Upper lobe of left lung (tissue), 6 donors: ENCODE results near the gene MYO7A. TPM values are rescaled to one million over a fixed set of nuclear protein-coding genes. Genes with fewer than 3 reads are reported as not detected.

Experiments
- ATAC-seq, 2 donors: fragments of 200-7000 bp; cut with Tn5 transposase; one replicate each; pipeline ENCODE4 v1.9.1; 2022; ENCODE audit warnings: mild to moderate bottlenecking in 2 of 2, moderate library complexity in 2 of 2; ENCODE audit not compliant: low FRiP score in 2 of 2
- DNase-seq, 2 donors: peaks; one replicate each; pipeline ENCODE4 v3.0.0-alpha.2; 2019 to 2020
- H3K27ac ChIP-seq, 4 donors: fragments of 200-600 bp; sonication (generic); one replicate each; pipeline ENCODE4 v1.5.1; 2016 to 2019
- H3K27me3 ChIP-seq, 4 donors: fragments of 200-600 bp; sonication (generic); one replicate each; pipeline ENCODE4 v1.5.1; 2017 to 2019
- H3K36me3 ChIP-seq, 4 donors: fragments of 200-600 bp; sonication (generic); one replicate each; pipeline ENCODE4 v1.5.1; 2016 to 2019
- H3K4me1 ChIP-seq, 4 donors: fragments of 200-600 bp; sonication (generic); one replicate each; pipeline ENCODE4 v1.5.1; 2018 to 2019
- H3K4me3 ChIP-seq, 4 donors: fragments of 200-600 bp; sonication (generic); one replicate each; pipeline ENCODE4 v1.5.1; 2017 to 2019; ENCODE audit warnings: mild to moderate bottlenecking in 2 of 4, moderate library complexity in 1 of 4
- H3K9me3 ChIP-seq, 4 donors: fragments of 200-600 bp; sonication (generic); one replicate each; pipeline ENCODE4 v1.5.1; 2018 to 2019
- EP300 ChIP-seq, 4 donors: sonication (generic); formaldehyde crosslinking; IDR thresholded peaks; one replicate each; pipeline ENCODE4 v1.5.1; 2017; ENCODE audit warnings: antibody characterized with exemption in 4 of 4, control low read depth in 2 of 4
- POLR2A ChIP-seq, 4 donors: fragments of 450-650 bp; IDR thresholded peaks; one replicate each; pipeline ENCODE4 v1.5.1; 2016 to 2017; ENCODE audit warnings: antibody characterized with exemption in 4 of 4, mild to moderate bottlenecking in 2 of 4
- POLR2AphosphoS5 ChIP-seq, 2 donors: sonication (generic); formaldehyde crosslinking; IDR thresholded peaks; one replicate each; pipeline ENCODE4 v1.5.1; 2017; ENCODE audit warnings: antibody characterized with exemption in 2 of 2
- WGBS, 2 donors: methylation state at CpG; one replicate each; pipeline ENCODE4 v1.1.5; 2017 to 2018; 5-methylcytosine and 5-hydroxymethylcytosine counted together
- total RNA-seq, 6 donors: library from RNA; depleted of rRNA in 4 of 6; stranded (reverse); fragments of >200 nt in 4 of 6; gene quantifications; one replicate each; pipeline versions ENCODE4 v1.1.0 to v1.2.1, GENCODE V29; 2016 to 2021
- TF ChIP-seq, protein P1 (sequence below), 6 experiments: fragments of 450-650 bp in 4 of 6; fragments of 200-600 bp in 2 of 6; sonication (generic) in 2 of 6; IDR thresholded peaks; one replicate each; pipeline ENCODE4 v1.5.1; 2016 to 2019; ENCODE audit warnings: antibody characterized with exemption in 6 of 6
- donor health status: DM: no; HTN: no; CAD: no; lungs with moderate emphysema.
- donor health status: DM: no; HTN: yes; CAD: no; lungs with severe emphysema.

MYO7A gene
- total RNA-seq, 6 donors from 2014 or later, result 2.4 to 27.2 (median 6.2) TPM

- H3K4me1 ChIP-seq, result no peaks in the 10 kb centered on the region
- ATAC-seq, result no peak
- no peak overlapping the region for H3K4me3 ChIP-seq
- H3K27me3 ChIP-seq, result no peaks in the 10 kb centered on the region
- H3K36me3 ChIP-seq, result no peaks in the 10 kb centered on the region
- H3K27ac ChIP-seq, result no peak overlapping the region
- no peaks in the 10 kb centered on the region for H3K9me3 ChIP-seq
- 94 to 95% methylated on average over 10 to 20 of the region's 20 CpGs for WGBS, 2 donors
- DNase-seq, result no peak
- TF ChIP-seq POLR2AphosphoS5 (IDR thresholded peaks at IDR 0.05) (no peak), EP300 (IDR thresholded peaks at IDR 0.05) (no peak), POLR2A (IDR thresholded peaks at IDR 0.05) (no peak)
- TF ChIP-seq, protein P1, sequence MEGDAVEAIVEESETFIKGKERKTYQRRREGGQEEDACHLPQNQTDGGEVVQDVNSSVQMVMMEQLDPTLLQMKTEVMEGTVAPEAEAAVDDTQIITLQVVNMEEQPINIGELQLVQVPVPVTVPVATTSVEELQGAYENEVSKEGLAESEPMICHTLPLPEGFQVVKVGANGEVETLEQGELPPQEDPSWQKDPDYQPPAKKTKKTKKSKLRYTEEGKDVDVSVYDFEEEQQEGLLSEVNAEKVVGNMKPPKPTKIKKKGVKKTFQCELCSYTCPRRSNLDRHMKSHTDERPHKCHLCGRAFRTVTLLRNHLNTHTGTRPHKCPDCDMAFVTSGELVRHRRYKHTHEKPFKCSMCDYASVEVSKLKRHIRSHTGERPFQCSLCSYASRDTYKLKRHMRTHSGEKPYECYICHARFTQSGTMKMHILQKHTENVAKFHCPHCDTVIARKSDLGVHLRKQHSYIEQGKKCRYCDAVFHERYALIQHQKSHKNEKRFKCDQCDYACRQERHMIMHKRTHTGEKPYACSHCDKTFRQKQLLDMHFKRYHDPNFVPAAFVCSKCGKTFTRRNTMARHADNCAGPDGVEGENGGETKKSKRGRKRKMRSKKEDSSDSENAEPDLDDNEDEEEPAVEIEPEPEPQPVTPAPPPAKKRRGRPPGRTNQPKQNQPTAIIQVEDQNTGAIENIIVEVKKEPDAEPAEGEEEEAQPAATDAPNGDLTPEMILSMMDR (IDR thresholded peaks at IDR 0.05), result no peak
Observed at GRCh38 chr11:77159937-77160495, 32.0 kb downstream of the MYO7A start.

DNA sequence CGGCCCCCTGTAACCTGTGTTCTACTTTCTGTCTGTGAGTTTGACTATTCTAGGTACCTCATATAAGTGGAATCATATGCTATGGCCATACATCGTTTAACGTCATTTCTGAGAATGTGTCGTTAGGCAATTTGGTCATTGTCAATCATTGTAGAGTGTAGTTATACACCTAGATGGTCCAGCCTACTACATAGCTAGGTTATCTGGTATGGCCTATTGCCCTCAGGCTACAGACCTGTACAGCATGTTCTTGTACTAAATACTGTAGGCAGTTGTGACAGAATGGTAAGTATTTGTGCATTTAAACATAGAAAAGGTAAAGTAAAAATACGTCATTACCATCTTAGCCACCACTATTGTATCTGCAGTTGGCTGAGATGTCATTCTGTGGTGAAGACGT, 35.2 kb downstream of the MYO7A start:
- 81 to 86% methylated on average over 6 of the region's 6 CpGs for WGBS, 2 donors
- Histone ChIP-seq H3K4me3 (no peak overlapping the region), H3K27me3 (no peaks in the 10 kb centered on the region), H3K27ac (no peak overlapping the region), H3K4me1 (no peaks in the 10 kb centered on the region), H3K36me3 (no peaks in the 10 kb centered on the region), H3K9me3 (no peaks in the 10 kb centered on the region)
- ATAC-seq (no peak), DNase-seq (no peak)
- no peak for TF ChIP-seq POLR2A (IDR thresholded peaks at IDR 0.05)
- no peak for TF ChIP-seq POLR2AphosphoS5 (IDR thresholded peaks at IDR 0.05)
- no peak for TF ChIP-seq EP300 (IDR thresholded peaks at IDR 0.05)
- TF ChIP-seq, protein P1 (IDR thresholded peaks at IDR 0.05), result no peak

DNA sequence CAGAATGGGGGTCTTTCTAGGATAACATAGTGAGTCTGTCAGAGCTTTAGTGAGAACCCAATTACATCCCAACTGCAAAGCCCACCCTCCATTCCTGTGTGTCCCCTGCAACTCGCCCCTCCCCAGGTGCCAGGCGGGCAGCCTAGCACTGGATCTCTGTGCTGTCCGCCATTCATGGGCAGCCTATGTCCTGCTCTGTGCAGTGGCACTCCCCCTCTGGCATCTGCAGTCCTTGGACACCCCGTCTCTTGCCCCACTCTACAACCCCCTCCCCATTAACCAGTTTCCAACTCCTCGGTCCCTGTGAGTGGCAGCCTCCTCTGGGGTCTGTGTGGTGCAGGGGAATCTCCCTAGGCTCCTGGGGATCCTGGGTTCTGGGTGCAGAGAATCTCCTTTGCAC, 37.0 kb downstream of the MYO7A start:
- Histone ChIP-seq H3K27ac (no peak overlapping the region), H3K9me3 (no peaks in the 10 kb centered on the region), H3K36me3 (no peaks in the 10 kb centered on the region), H3K27me3 (no peaks in the 10 kb centered on the region), H3K4me3 (no peak overlapping the region), H3K4me1 (no peaks in the 10 kb centered on the region)
- no peak for DNase-seq
- no peak for ATAC-seq
- 78 to 90% methylated on average over 4 to 5 of the region's 5 CpGs for WGBS, 2 donors
- TF ChIP-seq POLR2AphosphoS5 (IDR thresholded peaks at IDR 0.05), result no peak
- TF ChIP-seq, protein P1 (IDR thresholded peaks at IDR 0.05), result no peak
- TF ChIP-seq POLR2A (IDR thresholded peaks at IDR 0.05), result no peak
- no peak for TF ChIP-seq EP300 (IDR thresholded peaks at IDR 0.05)

DNA sequence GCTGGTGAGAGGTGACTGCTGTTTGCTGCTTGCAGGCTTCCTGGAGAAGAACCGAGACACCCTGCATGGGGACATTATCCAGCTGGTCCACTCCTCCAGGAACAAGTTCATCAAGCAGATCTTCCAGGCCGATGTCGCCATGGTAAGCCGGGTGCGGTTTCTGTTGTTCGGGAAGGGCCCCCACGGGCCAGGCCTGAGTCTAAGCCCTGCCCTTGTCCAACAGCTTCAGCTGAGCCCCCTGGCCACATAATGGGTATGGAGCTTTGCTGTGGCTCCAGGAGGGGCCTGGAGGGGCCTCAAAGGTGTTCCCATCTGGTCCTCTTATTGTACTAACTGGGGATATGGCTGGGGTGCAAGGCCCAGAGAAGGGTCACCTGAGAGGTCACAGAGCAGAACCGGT, 38.0 kb downstream of the MYO7A start:
- no peak for ATAC-seq
- Histone ChIP-seq H3K36me3 (no peaks in the 10 kb centered on the region), H3K9me3 (no peaks in the 10 kb centered on the region), H3K4me1 (no peaks in the 10 kb centered on the region), H3K27ac (no peak overlapping the region), H3K4me3 (no peak overlapping the region), H3K27me3 (no peaks in the 10 kb centered on the region)
- TF ChIP-seq POLR2AphosphoS5 (IDR thresholded peaks at IDR 0.05) (no peak), POLR2A (IDR thresholded peaks at IDR 0.05) (no peak), EP300 (IDR thresholded peaks at IDR 0.05) (no peak)
- TF ChIP-seq, protein P1 (IDR thresholded peaks at IDR 0.05), result no peak
- DNase-seq, result no peak
- 90 to 95% methylated on average over 2 to 8 of the region's 8 CpGs for WGBS, 2 donors

DNA sequence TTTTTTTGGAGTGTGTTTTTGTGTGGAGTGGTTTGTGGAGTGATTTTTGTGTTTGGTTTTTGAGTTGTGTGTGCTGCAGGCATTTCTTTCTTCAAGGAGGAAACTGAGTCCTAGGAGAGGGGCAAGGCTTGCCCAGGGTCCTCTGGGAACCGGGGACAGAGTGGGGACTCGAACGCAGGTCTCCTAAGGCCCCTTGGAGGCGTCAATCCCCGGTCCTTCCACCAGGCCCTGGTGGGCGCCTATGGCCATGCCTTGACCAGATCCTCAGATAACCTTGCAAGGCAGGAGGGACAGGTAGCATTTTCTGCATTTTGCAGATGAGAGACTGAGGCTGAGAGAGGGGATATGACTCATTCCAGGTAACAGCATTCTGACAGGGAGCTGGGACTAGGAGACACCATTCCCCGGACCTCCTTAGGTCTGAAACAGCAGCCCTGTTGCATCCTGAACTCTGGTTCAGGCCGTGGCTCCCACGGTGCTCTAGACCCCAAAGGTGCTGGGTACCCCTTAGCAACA, 39.1 kb downstream of the MYO7A start:
- TF ChIP-seq POLR2A (IDR thresholded peaks at IDR 0.05) (no peak), EP300 (IDR thresholded peaks at IDR 0.05) (no peak), POLR2AphosphoS5 (IDR thresholded peaks at IDR 0.05) (no peak)
- TF ChIP-seq, protein P1 (IDR thresholded peaks at IDR 0.05), result no peak
- 91 to 93% methylated on average over 5 to 9 of the region's 9 CpGs for WGBS, 2 donors
- H3K4me1 ChIP-seq, result no peaks in the 10 kb centered on the region
- ATAC-seq (no peak), DNase-seq (no peak)
- no peaks in the 10 kb centered on the region for H3K9me3 ChIP-seq
- no peak overlapping the region for H3K27ac ChIP-seq
- no peaks in the 10 kb centered on the region for H3K27me3 ChIP-seq
- no peak overlapping the region for H3K4me3 ChIP-seq
- no peaks in the 10 kb centered on the region for H3K36me3 ChIP-seq
